Measurements from ENCODE around the gene LRRC43.

The LRRC43 gene

GRCh38 chr12:122232691-122233090 is 49.8 kb downstream of the LRRC43 start:
- DNase-seq = no peak
- intact Hi-C loops (cut with DNase I; ENCODE audit: low total_unique reads) = no loop called here
- TF ChIP-seq CTCF (IDR thresholded peaks at IDR 0.05) = no peak
- Histone ChIP-seq H3K27ac (no peak overlapping the region), H3K9me3 (no peaks in the 10 kb centered on the region), H3K36me3 (peaks cover 53 to 83% (median 69%) of the 10 kb centered on the region in 3 donors), H3K4me1 (no peaks in the 10 kb centered on the region), H3K4me3 (no peak overlapping the region), H3K27me3 (no peaks in the 10 kb centered on the region)

DNA sequence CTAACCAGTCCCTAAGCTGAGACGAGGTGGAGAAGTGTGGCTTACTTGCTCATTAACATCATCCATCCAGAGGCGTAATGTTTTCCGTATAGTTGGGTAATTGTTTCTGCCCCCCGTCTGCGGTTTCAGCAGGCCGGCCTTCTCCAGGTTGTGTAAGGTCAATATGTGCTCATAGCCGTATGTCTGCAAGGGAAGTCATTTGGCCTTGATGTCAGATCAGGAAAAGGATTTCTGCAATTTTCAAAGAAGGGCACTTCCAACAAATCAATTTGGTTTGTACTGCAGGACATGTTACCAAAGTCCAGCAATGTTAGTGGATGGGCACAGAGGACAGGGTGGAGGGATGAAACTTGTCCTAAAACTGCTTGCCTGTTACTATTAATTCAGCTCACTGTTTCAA is 52.8 kb downstream of the LRRC43 start:
- DNase-seq = no peak
- peaks cover 52 to 85% (median 80%) of the 10 kb centered on the region in 3 donors for H3K36me3 ChIP-seq
- H3K4me1 ChIP-seq = no peaks in the 10 kb centered on the region
- TF ChIP-seq CTCF (IDR thresholded peaks at IDR 0.05) = no peak
- H3K9me3 ChIP-seq = no peaks in the 10 kb centered on the region
- no peak overlapping the region for H3K27ac ChIP-seq
- no peak overlapping the region for H3K4me3 ChIP-seq
- no peaks in the 10 kb centered on the region for H3K27me3 ChIP-seq
- intact Hi-C loops (cut with DNase I; ENCODE audit: low total_unique reads) = no loop called here

DNA sequence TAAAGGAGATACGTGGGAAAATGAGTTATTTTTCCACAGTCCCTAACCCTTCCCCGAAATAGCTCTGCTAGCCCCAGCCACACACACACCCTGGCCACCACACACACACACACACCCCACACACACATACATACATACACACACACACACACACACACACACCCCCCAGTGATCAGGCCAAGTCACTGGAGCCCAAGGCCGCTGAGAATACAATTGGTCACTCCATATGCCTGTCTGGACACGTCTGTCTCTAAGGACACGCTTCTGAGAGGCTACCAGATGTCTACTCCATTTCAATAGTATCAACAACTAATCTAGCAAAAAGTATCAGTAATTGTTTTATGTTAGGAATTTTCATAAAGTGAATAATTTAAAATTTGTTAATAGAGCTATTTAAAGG is 55.9 kb downstream of the LRRC43 start:
- Histone ChIP-seq H3K9me3 (no peaks in the 10 kb centered on the region), H3K4me3 (no peak overlapping the region), H3K27ac (no peak overlapping the region), H3K27me3 (no peaks in the 10 kb centered on the region), H3K4me1 (no peaks in the 10 kb centered on the region), H3K36me3 (peaks cover 34 to 76% (median 76%) of the 10 kb centered on the region in 3 donors)
- intact Hi-C loops (cut with DNase I; ENCODE audit: low total_unique reads) = no loop called here
- no peak for TF ChIP-seq CTCF (IDR thresholded peaks at IDR 0.05)
- DNase-seq = no peak

GRCh38 chr12:122243965-122244364 is 61.0 kb downstream of the LRRC43 start:
- peaks cover 16 to 70% (median 57%) of the 10 kb centered on the region in 3 donors for H3K36me3 ChIP-seq
- no peaks in the 10 kb centered on the region for H3K27me3 ChIP-seq
- intact Hi-C loops (cut with DNase I; ENCODE audit: low total_unique reads) = no loop called here
- TF ChIP-seq CTCF (IDR thresholded peaks at IDR 0.05) = no peak
- H3K9me3 ChIP-seq = no peaks in the 10 kb centered on the region
- H3K4me3 ChIP-seq = no peak overlapping the region
- DNase-seq = no peak
- no peaks in the 10 kb centered on the region for H3K4me1 ChIP-seq
- no peak overlapping the region for H3K27ac ChIP-seq

- Histone ChIP-seq H3K36me3 (peaks cover 21 to 77% (median 56%) of the 10 kb centered on the region in 3 donors), H3K27ac (no peak overlapping the region), H3K4me1 (no peaks in the 10 kb centered on the region), H3K4me3 (no peak overlapping the region), H3K9me3 (no peaks in the 10 kb centered on the region), H3K27me3 (no peaks in the 10 kb centered on the region)
- no peak for TF ChIP-seq CTCF (IDR thresholded peaks at IDR 0.05)
- intact Hi-C loops (cut with DNase I; ENCODE audit: low total_unique reads) = no loop called here
- DNase-seq = no peak
These were observed 61.8 kb downstream of the LRRC43 start for GRCh38 chr12:122244565-122245371.

Measured in tibial artery (tissue), 4 donors.